ENCODE data around the gene F11. TPM values are rescaled to one million over a fixed set of nuclear protein-coding genes. Genes with fewer than 3 reads are reported as not detected.
"Not testable (repeated sequence)": the region's sequence is repeated elsewhere in the genome, so short reads cannot be mapped to it uniquely, and the experiment has no call there.

Gene F11
- total RNA-seq, 4 donors from 2014 or later: 0.48 to 0.67 TPM; not detected in 2

GRCh38 chr4:186236126-186236525 lies 29.9 kb upstream of the F11 start:
- no peaks in the 10 kb centered on the region for H3K9me3 ChIP-seq
- intact Hi-C loops (cut with DNase I; ENCODE audit: low total_unique reads): no loop called here
- DNase-seq: no peak

GRCh38 chr4:186240452-186240847 lies 25.5 kb upstream of the F11 start:
- no peaks in the 10 kb centered on the region for H3K27me3 ChIP-seq
- H3K36me3 ChIP-seq: no peaks in the 10 kb centered on the region
- intact Hi-C loops (cut with DNase I; ENCODE audit: low total_unique reads): no loop called here
- no peak overlapping the region for H3K4me3 ChIP-seq
- DNase-seq: no peak
- no peaks in the 10 kb centered on the region for H3K4me1 ChIP-seq
- H3K9me3 ChIP-seq: no peaks in the 10 kb centered on the region
- no peak overlapping the region for H3K27ac ChIP-seq
- TF ChIP-seq CTCF (IDR thresholded peaks at IDR 0.05): no peak
- TF ChIP-seq POLR2A (IDR thresholded peaks at IDR 0.05): no peak

More at GRCh38 chr4:186236126-186236525, 29.9 kb upstream of the F11 start:
- peaks cover 0 to 5% of the 10 kb centered on the region in 2 donors for H3K4me1 ChIP-seq
- H3K27me3 ChIP-seq: no peaks in the 10 kb centered on the region
- H3K27ac ChIP-seq: no peak overlapping the region
- H3K4me3 ChIP-seq: no peak overlapping the region
- TF ChIP-seq POLR2A (IDR thresholded peaks at IDR 0.05): no peak
- no peak for TF ChIP-seq CTCF (IDR thresholded peaks at IDR 0.05)
- no peaks in the 10 kb centered on the region for H3K36me3 ChIP-seq

- Histone ChIP-seq H3K27me3 (no peaks in the 10 kb centered on the region), H3K9me3 (no peaks in the 10 kb centered on the region), H3K4me3 (no peak overlapping the region), H3K36me3 (no peaks in the 10 kb centered on the region), H3K27ac (no peak overlapping the region), H3K4me1 (no peaks in the 10 kb centered on the region)
- DNase-seq: no peak
- intact Hi-C loops (cut with DNase I; ENCODE audit: low total_unique reads): no loop called here
- TF ChIP-seq POLR2A (IDR thresholded peaks at IDR 0.05) (no peak), CTCF (IDR thresholded peaks at IDR 0.05) (no peak)
Measured at GRCh38 chr4:186240848-186241491, 25.0 kb upstream of the F11 start.

- no peaks in the 10 kb centered on the region for H3K36me3 ChIP-seq
- DNase-seq: no peak
- no peak overlapping the region for H3K27ac ChIP-seq
- H3K9me3 ChIP-seq: no peaks in the 10 kb centered on the region
- intact Hi-C loops (cut with DNase I; ENCODE audit: low total_unique reads): no loop called here
- TF ChIP-seq CTCF (IDR thresholded peaks at IDR 0.05) (no peak), POLR2A (IDR thresholded peaks at IDR 0.05) (no peak)
- H3K4me3 ChIP-seq: no peak overlapping the region
- no peaks in the 10 kb centered on the region for H3K27me3 ChIP-seq
- no peaks in the 10 kb centered on the region for H3K4me1 ChIP-seq
Measured at GRCh38 chr4:186241616-186242015, 24.4 kb upstream of the F11 start.

- H3K9me3 ChIP-seq; DNase-seq; H3K4me3 ChIP-seq; H3K27ac ChIP-seq; H3K27me3 ChIP-seq; intact Hi-C loops (cut with DNase I; ENCODE audit: low total_unique reads); H3K36me3 ChIP-seq; H3K4me1 ChIP-seq: not testable (repeated sequence)
Measured at GRCh38 chr4:186242031-186242430, 24.0 kb upstream of the F11 start.

GRCh38 chr4:186243331-186243730 lies 22.7 kb upstream of the F11 start:
- H3K4me1 ChIP-seq: no peaks in the 10 kb centered on the region
- H3K9me3 ChIP-seq: no peaks in the 10 kb centered on the region
- no peak for TF ChIP-seq POLR2A (IDR thresholded peaks at IDR 0.05)
- TF ChIP-seq CTCF (IDR thresholded peaks at IDR 0.05): no peak
- no peak overlapping the region for H3K27ac ChIP-seq
- H3K27me3 ChIP-seq: no peaks in the 10 kb centered on the region
- no peaks in the 10 kb centered on the region for H3K36me3 ChIP-seq
- no peak for DNase-seq
- intact Hi-C loops (cut with DNase I; ENCODE audit: low total_unique reads): no loop called here
- H3K4me3 ChIP-seq: no peak overlapping the region
